ENCODE measurements around the gene SERPINB1.

The SERPINB1 gene

DNA sequence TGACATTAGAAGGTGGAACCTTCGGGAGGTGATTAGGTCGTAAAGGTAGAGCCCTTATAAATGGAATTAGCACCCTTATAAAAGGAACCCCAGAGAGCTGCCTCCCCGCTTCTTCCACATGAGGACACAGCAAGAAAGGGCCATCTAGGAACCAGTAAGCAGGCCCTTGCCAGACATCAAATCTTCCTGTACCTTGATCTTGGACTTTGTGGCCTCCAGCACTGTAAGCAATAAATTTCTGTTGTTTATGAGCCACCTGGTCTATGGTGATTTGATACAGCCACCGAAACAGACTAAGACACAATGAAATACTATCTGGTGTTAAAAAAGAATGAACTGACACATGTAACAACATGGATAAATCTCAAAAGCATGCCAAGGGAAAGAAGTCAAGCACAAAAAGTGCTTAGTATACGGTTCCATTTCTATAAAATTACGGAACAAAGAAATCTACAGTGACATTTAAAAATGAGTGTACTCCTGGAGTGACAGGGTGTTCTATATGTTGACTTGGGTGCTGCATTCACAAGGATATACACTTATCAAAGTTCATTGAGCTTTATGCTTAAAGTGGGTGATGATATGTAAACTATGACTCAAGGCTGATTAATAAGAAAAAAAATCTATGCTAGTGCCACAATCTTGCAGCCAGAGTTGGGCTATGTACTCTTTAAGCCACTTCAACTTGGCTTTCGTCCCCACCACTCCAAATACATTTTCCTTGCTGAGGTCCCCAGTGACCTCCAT, 18.4 kb downstream of the SERPINB1 start:
- POLR2A ChIA-PET, result no interaction called here
- TF ChIP-seq, protein P1, sequence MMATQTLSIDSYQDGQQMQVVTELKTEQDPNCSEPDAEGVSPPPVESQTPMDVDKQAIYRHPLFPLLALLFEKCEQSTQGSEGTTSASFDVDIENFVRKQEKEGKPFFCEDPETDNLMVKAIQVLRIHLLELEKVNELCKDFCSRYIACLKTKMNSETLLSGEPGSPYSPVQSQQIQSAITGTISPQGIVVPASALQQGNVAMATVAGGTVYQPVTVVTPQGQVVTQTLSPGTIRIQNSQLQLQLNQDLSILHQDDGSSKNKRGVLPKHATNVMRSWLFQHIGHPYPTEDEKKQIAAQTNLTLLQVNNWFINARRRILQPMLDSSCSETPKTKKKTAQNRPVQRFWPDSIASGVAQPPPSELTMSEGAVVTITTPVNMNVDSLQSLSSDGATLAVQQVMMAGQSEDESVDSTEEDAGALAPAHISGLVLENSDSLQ (IDR thresholded peaks at IDR 0.05), result peak; percentile 71
- no peak for TF ChIP-seq ARNT (IDR thresholded peaks at IDR 0.05)
- TF ChIP-seq FOXA1 (IDR thresholded peaks at IDR 0.05), result no peak
- TF ChIP-seq NFRKB (IDR thresholded peaks at IDR 0.05), result no peak
- no peak for TF ChIP-seq FOXK2 (IDR thresholded peaks at IDR 0.05)
- TF ChIP-seq SP1 (IDR thresholded peaks at IDR 0.05), result no peak
- TF ChIP-seq ELF4 (IDR thresholded peaks at IDR 0.05), result no peak
- no peak for DNase-seq (ENCODE audit: extremely low spot score)
- CTCF ChIA-PET, result interaction anchor here (0.6 kb wide), 1 partner anchor 201 kb away, joined by 6 read pairs; no protein-coding TSS in a partner anchor

DNA sequence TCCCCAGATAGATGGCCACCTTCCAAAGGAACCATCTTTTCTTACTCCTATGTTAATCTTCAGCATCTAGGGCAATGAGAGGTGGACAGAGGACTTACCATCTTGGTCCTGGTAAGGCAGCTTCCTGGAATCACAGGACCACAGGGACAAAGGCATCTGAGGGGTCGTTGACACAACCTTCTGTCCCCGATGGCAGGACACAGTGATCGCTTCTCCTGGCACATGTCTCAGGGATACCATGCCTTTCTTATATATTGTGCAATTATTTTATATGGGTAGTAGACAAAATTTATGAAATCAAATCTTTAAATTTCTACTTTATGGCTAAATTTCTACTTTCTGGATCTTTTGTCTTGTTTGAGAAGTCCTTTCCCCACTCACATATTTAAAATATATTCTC, 20.1 kb downstream of the SERPINB1 start:
- ChIA-PET CTCF (no interaction called here), POLR2A (no interaction called here)
- TF ChIP-seq SP1 (IDR thresholded peaks at IDR 0.05) (no peak), TARDBP (IDR thresholded peaks at IDR 0.05) (no peak), LEF1 (IDR thresholded peaks at IDR 0.05; ENCODE audit: borderline replicate concordance) (no peak), HDGF (IDR thresholded peaks at IDR 0.05; ENCODE audit: borderline replicate concordance) (no peak), SUZ12 (IDR thresholded peaks at IDR 0.05) (no peak), ZNF384 (IDR thresholded peaks at IDR 0.05) (no peak), FOXA1 (IDR thresholded peaks at IDR 0.05) (no peak), BHLHE40 (IDR thresholded peaks at IDR 0.05; ENCODE audit: borderline replicate concordance) (no peak), NFRKB (IDR thresholded peaks at IDR 0.05) (no peak), FOXK2 (IDR thresholded peaks at IDR 0.05) (no peak), ARNT (IDR thresholded peaks at IDR 0.05) (no peak), CTBP1 (IDR thresholded peaks at IDR 0.05; ENCODE audit: borderline replicate concordance) (no peak), ELF4 (IDR thresholded peaks at IDR 0.05) (no peak), FOXM1 (IDR thresholded peaks at IDR 0.05; ENCODE audit: borderline replicate concordance) (no peak)
- TF ChIP-seq, protein P1 (IDR thresholded peaks at IDR 0.05), result no peak
- DNase-seq (ENCODE audit: extremely low spot score), result no peak

DNA sequence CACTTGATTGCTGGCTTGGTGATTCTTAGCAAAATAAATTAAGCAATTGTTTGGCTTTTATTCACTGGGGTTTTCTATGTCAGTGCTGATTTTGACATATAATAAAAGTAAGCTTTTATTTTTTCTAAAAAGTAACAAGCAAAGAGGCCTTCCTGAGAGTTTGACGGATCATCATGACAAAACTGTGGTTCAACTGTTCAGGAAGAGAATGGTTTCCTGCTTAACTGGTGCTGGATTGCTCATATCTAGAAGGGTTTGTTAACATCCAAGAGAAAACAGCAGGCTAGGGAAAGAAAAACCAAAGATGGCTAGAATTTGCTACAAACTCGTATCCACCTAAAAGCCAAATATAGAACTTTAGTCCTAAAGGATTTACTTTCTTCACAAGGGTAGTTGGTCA, 21.2 kb downstream of the SERPINB1 start:
- DNase-seq (ENCODE audit: extremely low spot score), result no peak
- CTCF ChIA-PET, result no interaction called here
- TF ChIP-seq NFRKB (IDR thresholded peaks at IDR 0.05), result no peak
- POLR2A ChIA-PET, result no interaction called here

DNA sequence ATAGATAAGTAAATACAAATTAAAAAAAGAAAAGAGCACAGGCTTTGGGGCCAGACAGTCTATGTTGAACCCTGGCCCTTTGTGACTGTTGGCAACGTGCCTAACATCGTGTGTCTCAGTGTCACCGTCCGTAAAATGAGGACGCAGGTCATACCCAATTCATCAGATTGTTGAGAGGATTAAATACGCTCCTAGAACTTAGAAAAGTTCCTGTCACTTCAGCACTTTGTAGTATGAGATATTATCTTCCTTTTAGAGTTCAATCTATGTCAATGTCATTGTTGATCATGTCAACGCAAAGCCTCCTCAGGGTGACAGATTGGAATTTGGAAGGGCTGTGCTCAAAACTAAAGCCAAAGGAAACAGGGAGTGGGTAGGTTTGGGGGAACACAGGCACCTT, 21.7 kb downstream of the SERPINB1 start:
- ChIA-PET CTCF (no interaction called here), POLR2A (no interaction called here)
- no peak for DNase-seq (ENCODE audit: extremely low spot score)
- TF ChIP-seq SP1 (IDR thresholded peaks at IDR 0.05), result no peak
- no peak for TF ChIP-seq HDGF (IDR thresholded peaks at IDR 0.05; ENCODE audit: borderline replicate concordance)
- no peak for TF ChIP-seq SUZ12 (IDR thresholded peaks at IDR 0.05)
- no peak for TF ChIP-seq NFRKB (IDR thresholded peaks at IDR 0.05)
- no peak for TF ChIP-seq L3MBTL2 (conservative IDR thresholded peaks at IDR 0.05)
- TF ChIP-seq ZNF384 (IDR thresholded peaks at IDR 0.05), result no peak
- no peak for TF ChIP-seq CTBP1 (IDR thresholded peaks at IDR 0.05; ENCODE audit: borderline replicate concordance)

DNA sequence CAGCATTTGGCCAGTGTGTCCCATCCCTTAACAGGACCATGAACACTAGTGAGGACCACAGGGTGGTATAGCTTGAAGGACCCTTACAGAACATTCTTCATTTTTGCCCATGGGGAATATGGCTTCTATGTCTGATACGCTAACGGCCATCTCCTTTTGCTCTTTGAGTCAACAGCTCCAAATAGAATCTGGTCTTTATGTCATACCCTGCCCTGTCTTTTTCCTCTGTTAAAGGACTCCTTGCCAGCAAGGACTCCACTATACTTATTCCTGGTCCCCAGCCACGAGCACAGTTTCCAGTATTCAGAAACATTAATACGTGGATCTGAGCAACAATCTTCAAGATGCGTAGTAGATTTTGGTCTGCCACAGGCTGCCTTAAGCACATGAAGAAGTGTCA, 22.5 kb downstream of the SERPINB1 start:
- CTCF ChIA-PET, result no interaction called here
- no peak for DNase-seq (ENCODE audit: extremely low spot score)
- POLR2A ChIA-PET, result interaction anchor here (1.4 to 2.9 kb wide), 2 partner anchors 21 to 53 kb away, joined by 4 to 9 read pairs; partner anchors contain the start of gene WRNIP1
- no peak for TF ChIP-seq FOXA1 (IDR thresholded peaks at IDR 0.05)

DNA sequence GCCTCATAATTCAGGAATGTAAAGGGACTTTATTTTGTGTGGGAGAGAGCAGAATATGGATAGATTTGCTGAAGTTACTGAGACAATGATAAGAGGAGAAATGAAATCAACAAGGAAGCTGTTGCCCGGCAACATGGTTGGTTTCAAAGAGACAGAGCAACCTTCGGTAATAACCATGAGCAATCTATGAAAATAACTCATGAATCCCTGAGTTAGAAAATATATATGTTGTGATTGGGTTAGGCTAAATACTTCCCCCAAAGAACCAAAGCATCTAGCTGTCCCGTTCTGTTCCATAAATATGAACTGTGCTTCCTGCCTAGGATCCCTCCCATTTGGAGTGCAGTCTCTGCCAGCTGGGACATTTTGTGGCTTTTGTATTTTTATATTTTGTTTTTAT, 23.1 kb downstream of the SERPINB1 start:
- ChIA-PET CTCF (interaction anchor here (0.7 to 1.3 kb wide), 2 partner anchors 14 to 134 kb away, joined by 3 to 5 read pairs; no protein-coding TSS in a partner anchor), POLR2A (interaction anchor here (0.8 to 2.9 kb wide), 3 partner anchors 22 to 172 kb away, joined by 3 to 9 read pairs (median 4); partner anchors contain the start of gene WRNIP1)
- TF ChIP-seq FOXK2 (IDR thresholded peaks at IDR 0.05) (no peak), ARNT (IDR thresholded peaks at IDR 0.05) (no peak), BHLHE40 (IDR thresholded peaks at IDR 0.05; ENCODE audit: borderline replicate concordance) (no peak), LEF1 (IDR thresholded peaks at IDR 0.05; ENCODE audit: borderline replicate concordance) (no peak), SUZ12 (IDR thresholded peaks at IDR 0.05) (no peak), FOXM1 (IDR thresholded peaks at IDR 0.05; ENCODE audit: borderline replicate concordance) (no peak), NFRKB (IDR thresholded peaks at IDR 0.05) (no peak), HDGF (IDR thresholded peaks at IDR 0.05; ENCODE audit: borderline replicate concordance) (no peak), L3MBTL2 (conservative IDR thresholded peaks at IDR 0.05) (no peak), FOXA1 (IDR thresholded peaks at IDR 0.05) (no peak), CTBP1 (IDR thresholded peaks at IDR 0.05; ENCODE audit: borderline replicate concordance) (no peak), SP1 (IDR thresholded peaks at IDR 0.05) (no peak), TARDBP (IDR thresholded peaks at IDR 0.05) (no peak), ZNF384 (IDR thresholded peaks at IDR 0.05) (no peak), ELF4 (IDR thresholded peaks at IDR 0.05) (no peak)
- TF ChIP-seq, protein P1 (IDR thresholded peaks at IDR 0.05), result no peak
- no peak for DNase-seq (ENCODE audit: extremely low spot score)
